ENCODE measurements around the gene CD1B. TPM values are rescaled to one million over a fixed set of nuclear protein-coding genes. Genes with fewer than 3 reads are reported as not detected.

Gene CD1B
- not detected for total RNA-seq

GRCh38 chr1:158331481-158332150, at the start of gene CD1B:
CD1B (minus strand) TSS chr1:158331531; CDS start chr1:158331423, 108 bp downstream.

GRCh38 chr1:158353303-158354075, 22.2 kb upstream of the CD1B start, which contains the start of gene CD1E:
CD1E (plus strand) TSS chr1:158353894; CDS start chr1:158353989, 95 bp downstream.

GRCh38 chr1:158289811-158290210, 41.5 kb downstream of the CD1B start, which contains the start of gene CD1C:
CD1C (plus strand) TSS chr1:158289923; CDS start chr1:158290065, 142 bp downstream.

Other genes starting within 250 kb of the CD1B start
- gene CD1D, start 150.6 kb downstream of the CD1B start, total RNA-seq: 0.94 TPM
- not detected for gene CD1A, start 77.1 kb downstream of the CD1B start, total RNA-seq
- gene CD1C, start 41.6 kb downstream of the CD1B start, total RNA-seq: not detected
- gene CD1E, start 22.4 kb upstream of the CD1B start, total RNA-seq: not detected
- gene OR10T2, start 67.9 kb upstream of the CD1B start, total RNA-seq: not detected
- gene OR10K2, start 94.7 kb upstream of the CD1B start, total RNA-seq: not detected
- gene OR10K1, start 130.3 kb upstream of the CD1B start, total RNA-seq: not detected
- gene OR10R2, start 140.7 kb upstream of the CD1B start, total RNA-seq: not detected
- not detected for gene OR6Y1, start 222.9 kb upstream of the CD1B start, total RNA-seq
- gene OR6P1, start 239.0 kb upstream of the CD1B start, total RNA-seq: not detected
- not detected for gene OR10X1, start 248.4 kb upstream of the CD1B start, total RNA-seq

All from parietal lobe (tissue), 1 donor.